Glomerular endothelial cell (primary cell): ENCODE measurements around the gene IREB2. TPM values are rescaled to one million over a fixed set of nuclear protein-coding genes. Genes with fewer than 3 reads are reported as not detected.
"Not testable (repeated sequence)": the region's sequence is repeated elsewhere in the genome, so short reads cannot be mapped to it uniquely, and the experiment has no call there.

ENCODE experiments used
- DNase-seq: peaks from one replicate; pipeline ENCODE4 v3.0.0-alpha.2; 2011; ENCODE audit warnings: low read depth, low spot score; ENCODE audit errors: extremely low read depth
- total RNA-seq: library from RNA; depleted of rRNA; stranded (reverse); fragments of >200 nt; gene quantifications from 2 replicates; pipeline ENCODE4 v1.2.3, GENCODE V29; 2015

The IREB2 gene
- 19.1 and 27.2 TPM in 2 replicates for total RNA-seq

- DNase-seq: peak; percentile 85
Observed at GRCh38 chr15:78437762-78438618, at the start of gene IREB2. IREB2 (plus strand) TSS chr15:78438216; CDS start chr15:78438338, 122 bp downstream.

- no peak for DNase-seq
Observed at GRCh38 chr15:78388865-78389264, 49.2 kb upstream of the IREB2 start.

GRCh38 chr15:78389322-78389721 is 48.7 kb upstream of the IREB2 start:
- DNase-seq: no peak

- DNase-seq: no peak
Observed at GRCh38 chr15:78389738-78390137, 48.3 kb upstream of the IREB2 start.

GRCh38 chr15:78390242-78390641 is 47.8 kb upstream of the IREB2 start:
- DNase-seq: no peak

- no peak for DNase-seq
Observed at GRCh38 chr15:78390826-78391225, 47.2 kb upstream of the IREB2 start.

GRCh38 chr15:78391781-78392180 is 46.2 kb upstream of the IREB2 start:
- no peak for DNase-seq

GRCh38 chr15:78392430-78392829 is 45.6 kb upstream of the IREB2 start:
- DNase-seq: no peak

GRCh38 chr15:78393137-78393536 is 44.9 kb upstream of the IREB2 start:
- DNase-seq: no peak

- DNase-seq: no peak
Observed at GRCh38 chr15:78394026-78394425, 44.0 kb upstream of the IREB2 start.

- no peak for DNase-seq
Observed at GRCh38 chr15:78394981-78395616, 42.9 kb upstream of the IREB2 start.

GRCh38 chr15:78396186-78396814 is 41.7 kb upstream of the IREB2 start:
- DNase-seq: no peak

GRCh38 chr15:78396976-78397375 is 41.0 kb upstream of the IREB2 start:
- DNase-seq: no peak

GRCh38 chr15:78397382-78397781 is 40.6 kb upstream of the IREB2 start:
- no peak for DNase-seq

- no peak for DNase-seq
Observed at GRCh38 chr15:78398076-78398825, 39.8 kb upstream of the IREB2 start.

- DNase-seq: no peak
Observed at GRCh38 chr15:78399091-78399490, 38.9 kb upstream of the IREB2 start.

- no peak for DNase-seq
Observed at GRCh38 chr15:78402061-78402610, 35.9 kb upstream of the IREB2 start.

- DNase-seq: no peak
Observed at GRCh38 chr15:78404125-78404524, 33.9 kb upstream of the IREB2 start.

GRCh38 chr15:78404796-78405195 is 33.2 kb upstream of the IREB2 start:
- not testable (repeated sequence) for DNase-seq

GRCh38 chr15:78405336-78405924 is 32.6 kb upstream of the IREB2 start:
- no peak for DNase-seq
